ENCODE measurements around the gene DACT2.
"Not testable (repeated sequence)": the region's sequence is repeated elsewhere in the genome, so short reads cannot be mapped to it uniquely, and the experiment has no call there.

DACT2 gene

GRCh38 chr6:168319279-168320111, at the start of gene DACT2:
Gene DACT2 (minus strand): TSS chr6:168319777. CDS start chr6:168319633, 144 bp downstream.
- no peak for DNase-seq (ENCODE audit: low spot score)

- no peak for DNase-seq (ENCODE audit: low spot score)
Observed at GRCh38 chr6:168368936-168369335, 49.4 kb upstream of the DACT2 start.

- no peak for DNase-seq (ENCODE audit: low spot score)
Observed at GRCh38 chr6:168368066-168368820, 48.7 kb upstream of the DACT2 start.

GRCh38 chr6:168367285-168367751, 47.7 kb upstream of the DACT2 start:
- DNase-seq (ENCODE audit: low spot score), result no peak

GRCh38 chr6:168366473-168366872, 46.9 kb upstream of the DACT2 start:
- DNase-seq (ENCODE audit: low spot score), result no peak

- DNase-seq (ENCODE audit: low spot score), result no peak
Observed at GRCh38 chr6:168365422-168366165, 46.0 kb upstream of the DACT2 start.

GRCh38 chr6:168364793-168365421, 45.3 kb upstream of the DACT2 start:
- no peak for DNase-seq (ENCODE audit: low spot score)

GRCh38 chr6:168363811-168364792, 44.5 kb upstream of the DACT2 start:
- no peak for DNase-seq (ENCODE audit: low spot score)

GRCh38 chr6:168363302-168363701, 43.7 kb upstream of the DACT2 start:
- no peak for DNase-seq (ENCODE audit: low spot score)

- no peak for DNase-seq (ENCODE audit: low spot score)
Observed at GRCh38 chr6:168362276-168362990, 42.9 kb upstream of the DACT2 start.

GRCh38 chr6:168361766-168362165, 42.2 kb upstream of the DACT2 start:
- DNase-seq (ENCODE audit: low spot score), result no peak

GRCh38 chr6:168359794-168360193, 40.2 kb upstream of the DACT2 start:
- no peak for DNase-seq (ENCODE audit: low spot score)

- no peak for DNase-seq (ENCODE audit: low spot score)
Observed at GRCh38 chr6:168358842-168359420, 39.4 kb upstream of the DACT2 start.

- not testable (repeated sequence) for DNase-seq (ENCODE audit: low spot score)
Observed at GRCh38 chr6:168356872-168357271, 37.3 kb upstream of the DACT2 start.

- DNase-seq (ENCODE audit: low spot score), result peak; percentile 8
Observed at GRCh38 chr6:168355716-168356522, 36.3 kb upstream of the DACT2 start.

- DNase-seq (ENCODE audit: low spot score), result no peak
Observed at GRCh38 chr6:168354338-168354737, 34.8 kb upstream of the DACT2 start.

- no peak for DNase-seq (ENCODE audit: low spot score)
Observed at GRCh38 chr6:168353041-168353440, 33.5 kb upstream of the DACT2 start.

GRCh38 chr6:168352096-168352495, 32.5 kb upstream of the DACT2 start:
- peak; percentile 16 for DNase-seq (ENCODE audit: low spot score)

- no peak for DNase-seq (ENCODE audit: low spot score)
Observed at GRCh38 chr6:168349718-168350210, 30.2 kb upstream of the DACT2 start.

Measured in cerebellar cortex (tissue), 1 donor.